Measurements from ENCODE around the gene HUS1.
"Not testable (repeated sequence)": the region's sequence is repeated elsewhere in the genome, so short reads cannot be mapped to it uniquely, and the experiment has no call there.

Gene HUS1

DNA sequence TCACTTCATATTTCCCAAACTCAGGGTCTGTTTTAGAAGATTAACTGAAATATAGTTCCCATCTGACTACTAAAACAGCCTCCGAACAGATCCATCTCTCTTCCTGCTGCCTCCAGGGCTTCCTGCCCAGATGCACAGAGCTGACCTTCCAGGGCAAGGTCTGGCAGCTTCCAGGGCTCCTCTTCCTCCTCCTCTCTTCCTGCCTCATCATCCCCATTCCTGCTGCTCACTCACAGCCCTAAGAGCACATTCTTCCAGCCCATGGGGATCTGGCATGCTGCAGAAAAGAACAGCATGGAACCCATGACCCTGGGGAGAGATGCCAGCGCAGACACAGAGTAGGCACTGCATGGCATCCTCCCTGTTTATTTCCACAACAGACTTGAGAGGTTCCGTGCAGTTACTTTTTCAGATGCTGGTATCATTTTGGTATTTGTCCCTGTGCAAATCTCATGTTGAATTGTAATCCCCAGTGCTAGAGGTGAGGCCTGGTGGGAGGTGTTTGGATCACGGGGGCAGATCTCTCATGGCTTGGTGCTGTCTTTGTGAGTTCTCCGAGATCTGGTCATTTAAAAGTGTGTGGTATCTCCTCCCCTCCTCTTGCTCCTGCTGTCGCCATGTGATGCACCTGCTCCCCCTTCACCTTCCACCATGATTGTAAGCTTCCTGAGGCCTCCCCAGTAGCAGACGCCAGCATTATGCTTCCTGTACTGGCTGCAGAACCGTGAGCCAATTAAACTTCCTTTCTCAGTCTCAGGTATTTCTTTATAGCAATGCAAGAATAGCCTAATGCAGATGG, 35.5 kb downstream of the HUS1 start:
- DNase-seq: no peak

GRCh38 chr7:47942651-47943050, 36.8 kb downstream of the HUS1 start:
- not testable (repeated sequence) for DNase-seq

DNA sequence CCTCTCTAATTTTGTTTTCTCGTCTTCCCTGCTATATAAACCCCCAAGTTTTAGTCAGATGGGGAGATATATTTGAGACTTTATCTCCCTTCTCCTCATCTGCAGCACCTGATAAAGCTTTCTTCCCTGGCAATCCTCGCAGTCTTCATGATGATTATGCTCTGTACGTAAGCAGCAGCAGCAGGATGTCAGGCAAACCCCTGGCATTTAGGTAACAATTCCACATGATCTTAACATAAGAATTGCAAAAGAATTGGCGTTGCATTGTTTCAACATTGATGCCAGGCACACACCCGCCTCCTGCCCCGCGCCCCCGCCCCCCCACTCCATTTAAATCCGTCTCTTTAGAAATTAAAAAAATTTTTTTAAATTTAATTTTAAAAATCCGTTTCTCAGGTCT, 37.3 kb downstream of the HUS1 start:
- no peak for DNase-seq

DNA sequence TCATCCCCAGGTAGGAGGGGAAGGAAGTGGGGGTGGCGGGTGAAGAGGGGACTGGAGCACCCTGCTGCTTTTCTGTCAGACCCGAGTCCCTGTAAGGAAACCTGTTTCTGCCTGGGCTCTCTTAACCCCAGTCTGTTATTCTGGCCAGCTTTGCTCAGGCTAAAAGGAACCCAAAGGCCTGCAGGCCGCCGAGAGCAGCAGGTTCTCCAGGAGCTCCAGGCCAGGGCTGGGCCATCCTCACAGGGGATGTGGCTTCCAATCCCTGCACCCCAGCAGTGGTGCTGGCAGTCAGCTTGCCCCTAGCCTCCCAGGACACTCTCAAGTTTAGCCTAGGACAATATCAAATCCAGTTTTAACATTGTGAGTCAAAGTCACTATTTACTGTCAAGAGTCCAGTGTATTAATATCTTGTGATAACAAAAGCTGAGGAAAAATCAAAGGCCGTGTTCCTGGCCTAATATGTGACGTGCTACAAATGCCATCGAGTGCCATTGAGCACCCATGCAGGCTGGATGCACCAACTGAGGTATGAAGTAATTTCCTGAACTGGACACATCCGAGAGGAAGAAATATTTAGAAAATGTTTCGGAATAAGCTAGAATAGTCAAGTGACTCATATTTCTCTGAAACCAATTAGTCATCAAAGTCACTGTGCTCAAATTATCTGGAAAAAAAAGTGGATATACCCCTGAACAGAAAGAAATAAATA, 38.1 kb downstream of the HUS1 start:
- no peak for DNase-seq

GRCh38 chr7:47940088-47941013, 39.1 kb downstream of the HUS1 start:
- DNase-seq: no peak

- no peak for DNase-seq
Observed at GRCh38 chr7:47939425-47940036, 39.9 kb downstream of the HUS1 start.

- DNase-seq: no peak
Observed at GRCh38 chr7:47938574-47939165, 40.7 kb downstream of the HUS1 start.

DNA sequence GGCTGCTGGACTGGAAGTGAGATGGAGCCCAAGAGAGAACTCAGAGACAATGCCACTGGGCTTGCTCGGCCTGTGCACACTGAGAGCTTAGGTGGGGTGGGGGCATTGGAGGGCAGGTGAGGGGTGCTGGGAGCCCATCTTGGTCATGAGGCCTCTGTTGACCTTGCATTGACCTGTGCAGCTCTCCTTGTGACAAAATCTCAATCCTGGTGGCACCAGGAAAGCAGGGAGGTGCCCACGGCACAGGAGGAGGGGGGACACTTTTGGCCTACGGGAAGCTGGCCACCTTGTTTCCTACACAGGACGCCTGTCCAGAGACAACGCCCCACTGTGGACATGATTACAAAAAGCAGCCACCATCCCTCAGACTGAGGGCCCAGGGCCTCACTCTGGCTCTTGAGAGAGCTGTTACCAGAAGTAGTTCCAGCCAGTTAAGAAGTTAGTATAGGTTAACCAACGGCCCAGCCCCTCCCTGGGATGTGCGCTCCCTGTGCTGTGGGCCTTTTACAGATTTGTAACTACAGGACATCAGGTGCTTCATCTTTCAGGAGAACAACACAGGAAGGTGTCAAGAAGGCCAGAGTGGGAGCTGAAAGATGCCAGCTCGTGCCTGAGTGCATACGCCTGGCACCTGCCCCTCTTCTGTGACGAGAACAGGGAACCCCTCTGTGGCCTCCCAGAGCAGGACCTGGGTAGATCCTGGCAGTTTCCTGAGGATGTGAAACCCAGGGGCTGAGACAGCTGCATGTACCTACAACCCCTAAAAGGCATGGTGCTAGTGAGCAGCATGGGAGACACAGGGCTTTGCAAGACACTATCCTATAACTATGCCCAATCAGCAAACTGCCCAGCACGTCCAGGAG, 41.5 kb downstream of the HUS1 start:
- no peak for DNase-seq

DNA sequence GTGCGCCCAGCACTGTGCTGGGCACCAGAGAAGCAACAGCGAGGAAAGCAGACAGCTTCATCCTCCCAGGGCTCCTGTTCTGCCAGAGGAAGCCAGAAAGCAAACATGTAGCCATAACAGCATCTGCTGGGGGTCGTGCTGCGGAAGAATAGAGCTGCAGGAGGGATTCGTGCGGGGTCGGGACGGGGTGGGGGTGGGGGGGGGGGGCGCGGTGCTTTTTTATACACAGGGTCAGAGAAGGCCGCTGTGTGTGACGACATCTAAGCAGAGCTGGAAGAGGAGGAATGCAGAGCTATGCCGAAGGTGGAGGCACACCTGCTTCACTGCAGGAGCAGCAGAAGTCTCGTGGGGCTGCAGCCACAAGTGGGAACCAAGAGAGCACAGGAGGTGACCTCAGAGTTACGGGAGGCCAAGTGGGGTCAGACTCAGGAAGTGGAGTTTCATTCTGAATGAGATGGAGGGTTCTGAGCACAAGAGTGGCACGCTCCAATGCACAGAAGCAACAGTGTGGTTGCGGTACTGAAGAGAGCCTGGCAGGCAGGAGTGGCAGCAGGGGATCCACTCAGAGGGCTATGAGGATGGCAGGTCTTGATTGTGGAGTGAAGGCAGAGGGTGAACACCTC, 42.2 kb downstream of the HUS1 start:
- DNase-seq: no peak

- no peak for DNase-seq
Observed at GRCh38 chr7:47936323-47936722, 43.1 kb downstream of the HUS1 start.

DNA sequence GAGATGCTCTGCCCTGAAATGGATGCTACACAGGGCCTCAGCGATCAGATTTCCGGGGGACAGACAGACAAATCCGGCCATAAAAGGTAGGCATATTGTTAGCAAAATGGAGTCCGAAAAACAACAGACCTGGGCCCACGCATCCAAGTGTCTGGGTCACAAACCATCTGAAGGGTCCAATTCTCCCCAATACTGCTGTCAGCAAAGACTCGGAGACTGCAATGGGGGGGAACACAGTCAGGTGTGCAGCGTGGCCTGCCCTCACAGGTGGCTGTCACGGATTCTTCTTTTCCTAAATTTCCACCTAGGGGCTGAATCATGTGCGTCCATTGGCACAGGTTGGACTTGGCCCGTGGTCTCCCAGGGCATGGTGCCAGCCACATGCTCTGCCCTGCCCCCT, 44.1 kb downstream of the HUS1 start:
- DNase-seq: no peak

- DNase-seq: no peak
Observed at GRCh38 chr7:47934831-47935230, 44.6 kb downstream of the HUS1 start.

DNA sequence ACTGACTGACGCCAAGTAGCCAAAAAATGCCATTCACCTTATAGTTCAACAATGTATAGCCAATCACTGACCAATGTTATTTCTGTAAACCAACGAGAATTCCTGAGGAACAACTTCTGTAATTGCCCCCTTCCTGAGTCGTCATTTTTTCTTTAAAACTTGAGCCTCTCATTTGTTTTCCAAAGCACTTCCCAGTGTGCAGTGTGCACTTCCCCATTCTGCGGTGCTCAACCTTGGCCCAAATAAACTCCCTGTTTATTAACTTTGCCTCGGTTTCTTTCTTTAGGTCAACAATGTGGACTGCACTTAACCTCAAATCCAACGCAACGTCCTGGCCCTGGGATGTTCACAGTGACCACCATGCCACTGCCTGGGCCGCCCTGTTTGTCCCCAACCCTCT, 46.2 kb downstream of the HUS1 start:
- DNase-seq: no peak

GRCh38 chr7:47932466-47933037, 46.9 kb downstream of the HUS1 start:
- no peak for DNase-seq

- no peak for DNase-seq
Observed at GRCh38 chr7:47932016-47932415, 47.4 kb downstream of the HUS1 start.

DNA sequence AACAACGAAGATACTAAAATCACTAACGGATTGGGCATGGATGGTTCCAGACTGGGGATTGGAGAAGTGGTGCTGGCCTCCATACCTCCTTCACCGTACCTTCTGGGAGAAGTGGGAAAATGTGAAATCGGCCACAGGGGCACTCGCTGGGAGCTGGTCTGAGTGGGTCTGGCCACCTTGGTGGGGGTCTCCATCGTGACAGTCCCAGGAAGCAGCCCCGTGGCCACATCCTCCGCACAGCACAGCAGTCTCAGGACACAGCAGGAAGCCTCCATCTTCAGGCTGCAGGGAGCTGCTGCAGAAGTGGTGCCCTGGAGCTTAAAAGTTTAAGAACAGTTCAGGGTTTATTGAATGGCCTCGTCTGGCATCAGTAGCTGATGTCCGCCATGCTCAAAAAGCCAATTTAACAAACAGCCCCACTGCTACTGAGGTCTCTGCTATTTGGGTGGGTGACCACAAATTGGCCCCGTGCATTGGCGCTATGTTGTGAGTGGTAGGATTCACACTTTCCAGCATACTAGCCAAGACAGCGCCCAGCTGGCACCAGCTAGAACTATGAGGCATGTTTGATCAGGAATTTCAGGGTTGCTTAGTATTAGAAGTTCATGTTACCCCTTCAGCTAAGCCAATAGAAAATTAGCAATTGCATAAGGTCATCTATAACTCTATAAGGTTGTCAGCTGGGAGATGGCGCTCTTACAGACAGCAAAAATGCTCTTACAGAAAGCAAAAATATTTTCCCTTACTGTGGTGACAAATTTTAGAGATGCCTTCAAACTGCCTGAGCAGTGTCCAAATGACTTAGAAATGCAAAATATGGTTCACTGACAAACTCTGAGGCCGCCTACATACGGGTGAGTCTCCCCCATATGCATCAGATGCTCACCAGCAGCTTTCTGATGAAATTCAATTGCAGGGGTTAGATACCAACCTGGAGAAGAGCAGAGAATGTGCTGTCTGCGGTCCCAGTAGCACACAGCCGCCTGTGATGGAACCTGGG, 48.1 kb downstream of the HUS1 start:
- DNase-seq: no peak

GRCh38 chr7:47924266-47924665, 55.1 kb downstream of the HUS1 start:
- DNase-seq: no peak

- not testable (repeated sequence) for DNase-seq
Observed at GRCh38 chr7:47923081-47923875, 56.1 kb downstream of the HUS1 start.
